Measurements from ENCODE around the gene PA2G4. TPM values are rescaled to one million over a fixed set of nuclear protein-coding genes. Genes with fewer than 3 reads are reported as not detected.
A peak's percentile ranks its signal among the peaks of the same experiment; 100 is the strongest.
"Not testable (repeated sequence)": the region's sequence is repeated elsewhere in the genome, so short reads cannot be mapped to it uniquely, and the experiment has no call there.

The PA2G4 gene
- 100 to 1,000 TPM; 106 to 108 TPM for total RNA-seq
- polyA plus RNA-seq: 100 to 1,000 TPM; 204 to 223 TPM

GRCh38 chr12:56104109-56104814 lies at the start of gene PA2G4:
Gene PA2G4 (plus strand): TSS chr12:56104559. CDS start chr12:56104738, 179 bp downstream.
- H3K9me3 ChIP-seq (ENCODE audit: control insufficient read depth in 1 of 2, low read length in 2 of 2): no peaks in the 10 kb centered on the region
- intact Hi-C loops (cut with micrococcal nuclease): loop anchor here (1.0 to 5.0 kb wide), 11 partner anchors 12 to 367 kb away; partner anchors contain the start of genes MYL6B, ORMDL2, PYM1 and RPL41
- Mint-ChIP-seq H3K9me3 (no peaks in the 10 kb centered on the region), H3K27ac (peak within 1 kb of the TSS; percentile 97 to 100 (median 98)), H3K4me3 (peak within 1 kb of the TSS; percentile 89 to 99 (median 96)), H3K4me1 (peaks cover 34 to 62% (median 47%) of the 10 kb centered on the region in 4 donors), H3K27me3 (no peaks in the 10 kb centered on the region), H3K36me3 (peaks cover 28 to 39% of the 10 kb centered on the region in 2 donors)
- CTCF ChIA-PET (ENCODE audit: partially characterized antibody): interaction anchor here (0.9 to 7.9 kb wide), 16 partner anchors 9 to 164 kb away, joined by 3 to 68 read pairs (median 7); partner anchors contain the start of genes ERBB3, ESYT1, RAB5B and RNF41
- POLR2A ChIA-PET (ENCODE audit: partially characterized antibody): interaction anchor here (0.6 to 10.8 kb wide), 44 partner anchors 9 to 583 kb away, joined by 3 to 324 read pairs (median 8); partner anchors contain the start of genes ATP5F1B, BLOC1S1, CNPY2 and COQ10A
- H3K27me3 ChIP-seq (ENCODE audit: insufficient read depth, low read length): no peaks in the 10 kb centered on the region
- peaks cover 49% of the 10 kb centered on the region for H3K4me1 ChIP-seq (ENCODE audit: insufficient read depth, low read length)
- peak within 1 kb of the TSS; percentile 62 to 90 for H3K4me3 ChIP-seq (ENCODE audit: low read length in 2 of 2)
- peak; percentile 95 to 97 (median 96) for DNase-seq
- peak within 1 kb of the TSS; percentile 82 for H3K27ac ChIP-seq (ENCODE audit: low read depth, low read length)
- peaks cover 25% of the 10 kb centered on the region for H3K36me3 ChIP-seq (ENCODE audit: insufficient read depth, low read length)

DNA sequence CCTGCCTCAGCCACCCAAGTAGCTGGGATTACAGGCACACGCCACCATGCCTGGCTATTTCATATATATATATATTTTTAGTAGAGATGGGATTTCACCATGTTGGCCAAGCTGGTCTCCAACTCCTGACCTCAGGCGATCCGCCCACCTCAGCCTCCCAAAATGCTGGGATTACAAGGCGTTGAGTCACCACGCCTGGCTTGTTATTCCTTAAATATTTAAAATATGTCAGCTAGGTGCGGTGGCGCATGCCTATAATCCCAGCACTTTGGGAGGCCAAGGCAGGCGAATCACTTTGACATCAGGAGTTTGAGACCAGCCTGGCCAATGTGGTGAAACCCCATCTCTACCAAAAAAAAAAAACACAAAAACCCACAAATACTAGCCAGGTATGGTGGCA lies 44.4 kb upstream of the PA2G4 start:
- intact Hi-C loops (cut with micrococcal nuclease): not testable (repeated sequence)

GRCh38 chr12:56061982-56062381 lies 42.4 kb upstream of the PA2G4 start:
- Mint-ChIP-seq H3K27me3 (peaks cover 0 to 2% of the 10 kb centered on the region in 2 donors), H3K4me3 (no peak overlapping the region), H3K36me3 (no peaks in the 10 kb centered on the region), H3K9me3 (peaks cover 0 to 4% (median 0%) of the 10 kb centered on the region in 8 donors), H3K4me1 (no peaks in the 10 kb centered on the region), H3K27ac (no peak overlapping the region)
- no peak for DNase-seq
- ChIA-PET POLR2A (ENCODE audit: partially characterized antibody) (no interaction called here), CTCF (ENCODE audit: partially characterized antibody) (interaction anchor here (1.2 to 2.0 kb wide), 2 partner anchors 33 to 56 kb away, joined by 3 to 7 read pairs; partner anchors contain the start of gene ZC3H10)
- intact Hi-C loops (cut with micrococcal nuclease): no loop called here
- Histone ChIP-seq H3K9me3 (ENCODE audit: control insufficient read depth in 1 of 2, low read length in 2 of 2) (no peaks in the 10 kb centered on the region), H3K4me3 (ENCODE audit: low read length in 2 of 2) (no peak overlapping the region), H3K27me3 (ENCODE audit: insufficient read depth, low read length) (no peaks in the 10 kb centered on the region), H3K27ac (ENCODE audit: low read depth, low read length) (no peak overlapping the region), H3K36me3 (ENCODE audit: insufficient read depth, low read length) (no peaks in the 10 kb centered on the region), H3K4me1 (ENCODE audit: insufficient read depth, low read length) (no peaks in the 10 kb centered on the region)

More for the DNA sequence above, 44.4 kb upstream of the PA2G4 start:
- not testable (repeated sequence) for H3K9me3 Mint-ChIP-seq; H3K4me1 Mint-ChIP-seq; H3K36me3 ChIP-seq (ENCODE audit: insufficient read depth, low read length); H3K4me3 ChIP-seq (ENCODE audit: low read length in 2 of 2); H3K27ac Mint-ChIP-seq; H3K4me3 Mint-ChIP-seq; H3K36me3 Mint-ChIP-seq; H3K4me1 ChIP-seq (ENCODE audit: insufficient read depth, low read length); DNase-seq; H3K27ac ChIP-seq (ENCODE audit: low read depth, low read length); H3K27me3 ChIP-seq (ENCODE audit: insufficient read depth, low read length); H3K27me3 Mint-ChIP-seq; H3K9me3 ChIP-seq (ENCODE audit: control insufficient read depth in 1 of 2, low read length in 2 of 2)
- ChIA-PET POLR2A (ENCODE audit: partially characterized antibody) (interaction anchor here (1.0 kb wide), 1 partner anchor 22 kb away, joined by 3 read pairs; no protein-coding TSS in a partner anchor), CTCF (ENCODE audit: partially characterized antibody) (interaction anchor here (2.0 kb wide), 1 partner anchor 31 kb away, joined by 7 read pairs; no protein-coding TSS in a partner anchor)

DNA sequence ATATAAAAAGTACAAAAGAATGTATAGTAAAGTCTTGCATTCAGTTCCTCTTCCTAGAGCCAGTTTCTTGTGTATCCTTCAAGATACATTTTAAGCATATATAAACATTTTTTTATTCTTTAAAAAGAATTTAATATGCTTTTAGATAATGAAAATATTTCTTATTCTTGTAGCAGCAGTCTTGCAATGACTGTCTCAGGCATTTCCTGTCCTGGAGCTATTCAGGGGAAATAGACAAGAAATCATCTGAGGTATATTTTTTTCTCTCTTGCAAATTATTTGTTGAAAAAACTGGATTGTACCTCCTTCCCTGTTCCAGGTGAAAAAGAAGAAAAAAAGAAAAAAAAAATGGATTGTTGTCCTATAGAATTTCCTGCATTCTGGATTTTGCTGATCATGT lies 41.4 kb upstream of the PA2G4 start:
- Mint-ChIP-seq H3K4me3 (no peak overlapping the region), H3K9me3 (peaks cover 0 to 4% (median 0%) of the 10 kb centered on the region in 8 donors), H3K4me1 (no peaks in the 10 kb centered on the region), H3K27me3 (peaks cover 0 to 2% of the 10 kb centered on the region in 2 donors), H3K27ac (peak overlapping the region in 1 of 7 donors; percentile 37), H3K36me3 (no peaks in the 10 kb centered on the region)
- H3K27ac ChIP-seq (ENCODE audit: low read depth, low read length): no peak overlapping the region
- no peaks in the 10 kb centered on the region for H3K36me3 ChIP-seq (ENCODE audit: insufficient read depth, low read length)
- H3K4me3 ChIP-seq (ENCODE audit: low read length in 2 of 2): no peak overlapping the region
- ChIA-PET CTCF (ENCODE audit: partially characterized antibody) (interaction anchor here (1.2 kb wide), 1 partner anchor 55 kb away, joined by 3 read pairs; the partner anchor contains the start of gene ZC3H10), POLR2A (ENCODE audit: partially characterized antibody) (no interaction called here)
- intact Hi-C loops (cut with micrococcal nuclease): no loop called here
- H3K9me3 ChIP-seq (ENCODE audit: control insufficient read depth in 1 of 2, low read length in 2 of 2): no peaks in the 10 kb centered on the region
- no peaks in the 10 kb centered on the region for H3K4me1 ChIP-seq (ENCODE audit: insufficient read depth, low read length)
- no peaks in the 10 kb centered on the region for H3K27me3 ChIP-seq (ENCODE audit: insufficient read depth, low read length)
- no peak for DNase-seq

- Mint-ChIP-seq H3K4me1 (no peaks in the 10 kb centered on the region), H3K27me3 (no peaks in the 10 kb centered on the region), H3K27ac (no peak overlapping the region), H3K4me3 (no peak overlapping the region), H3K36me3 (no peaks in the 10 kb centered on the region), H3K9me3 (no peaks in the 10 kb centered on the region)
- H3K4me3 ChIP-seq (ENCODE audit: low read length in 2 of 2): no peak overlapping the region
- no peak overlapping the region for H3K27ac ChIP-seq (ENCODE audit: low read depth, low read length)
- intact Hi-C loops (cut with micrococcal nuclease): no loop called here
- H3K36me3 ChIP-seq (ENCODE audit: insufficient read depth, low read length): no peaks in the 10 kb centered on the region
- H3K4me1 ChIP-seq (ENCODE audit: insufficient read depth, low read length): no peaks in the 10 kb centered on the region
- H3K27me3 ChIP-seq (ENCODE audit: insufficient read depth, low read length): no peaks in the 10 kb centered on the region
- POLR2A ChIA-PET (ENCODE audit: partially characterized antibody): interaction anchor here (0.6 kb wide), 1 partner anchor 236 kb away, joined by 3 read pairs; no protein-coding TSS in a partner anchor
- CTCF ChIA-PET (ENCODE audit: partially characterized antibody): no interaction called here
- DNase-seq: no peak
- no peaks in the 10 kb centered on the region for H3K9me3 ChIP-seq (ENCODE audit: control insufficient read depth in 1 of 2, low read length in 2 of 2)
Observed at GRCh38 chr12:56071648-56072047, 32.7 kb upstream of the PA2G4 start.

DNA sequence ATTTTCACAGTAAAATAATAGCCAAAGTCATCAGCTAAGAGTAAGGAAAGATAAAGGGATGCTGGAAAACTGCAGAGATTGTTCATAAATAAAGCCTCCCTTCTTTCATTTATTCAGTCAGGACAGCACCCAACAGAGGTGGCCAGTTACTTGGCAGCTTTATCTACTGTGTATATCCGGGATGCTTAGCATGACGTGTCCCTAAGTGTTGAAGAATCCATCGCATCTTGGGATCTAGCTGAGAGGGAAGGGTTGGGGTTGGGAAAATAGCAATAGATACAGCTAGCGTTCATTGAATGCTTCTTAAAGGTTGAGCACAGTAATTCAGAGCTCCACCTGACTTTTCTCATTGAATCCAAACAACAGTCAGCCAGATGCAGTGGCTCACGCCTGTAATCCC lies 30.0 kb upstream of the PA2G4 start:
- no peak for DNase-seq
- no peaks in the 10 kb centered on the region for H3K27me3 Mint-ChIP-seq
- Histone ChIP-seq H3K4me3 (ENCODE audit: low read length in 2 of 2) (no peak overlapping the region), H3K27me3 (ENCODE audit: insufficient read depth, low read length) (no peaks in the 10 kb centered on the region), H3K9me3 (ENCODE audit: control insufficient read depth in 1 of 2, low read length in 2 of 2) (no peaks in the 10 kb centered on the region), H3K27ac (ENCODE audit: low read depth, low read length) (no peak overlapping the region), H3K4me1 (ENCODE audit: insufficient read depth, low read length) (peaks cover 5% of the 10 kb centered on the region), H3K36me3 (ENCODE audit: insufficient read depth, low read length) (no peaks in the 10 kb centered on the region)
- ChIA-PET POLR2A (ENCODE audit: partially characterized antibody) (no interaction called here), CTCF (ENCODE audit: partially characterized antibody) (interaction anchor here (0.8 kb wide), 1 partner anchor 10 kb away, joined by 3 read pairs; no protein-coding TSS in a partner anchor)
- intact Hi-C loops (cut with micrococcal nuclease): no loop called here
- peaks cover 0 to 7% (median under 1%) of the 10 kb centered on the region in 4 donors for H3K4me1 Mint-ChIP-seq
- H3K36me3 Mint-ChIP-seq: no peaks in the 10 kb centered on the region
- H3K9me3 Mint-ChIP-seq: no peaks in the 10 kb centered on the region
- H3K4me3 Mint-ChIP-seq: no peak overlapping the region
- peak overlapping the region in 1 of 7 donors; percentile 10 for H3K27ac Mint-ChIP-seq

GRCh38 chr12:56077966-56078365 lies 26.4 kb upstream of the PA2G4 start:
- H3K9me3 Mint-ChIP-seq: not testable (repeated sequence)

More at GRCh38 chr12:56077966-56078365, 26.4 kb upstream of the PA2G4 start:
- ChIA-PET POLR2A (ENCODE audit: partially characterized antibody) (interaction anchor here (1.3 to 6.1 kb wide), 2 partner anchors 26 to 40 kb away, joined by 7 to 70 read pairs; partner anchors contain the start of genes PA2G4, RPL41 and ZC3H10), CTCF (ENCODE audit: partially characterized antibody) (interaction anchor here (0.7 to 2.0 kb wide), 5 partner anchors 25 to 80 kb away, joined by 3 to 9 read pairs (median 3); partner anchors contain the start of gene ZC3H10)
- H3K4me3 Mint-ChIP-seq: peak overlapping the region in 5 of 8 donors; percentile 5 to 80 (median 21)
- H3K9me3 ChIP-seq (ENCODE audit: control insufficient read depth in 1 of 2, low read length in 2 of 2); H3K27ac ChIP-seq (ENCODE audit: low read depth, low read length); H3K27me3 Mint-ChIP-seq; H3K4me3 ChIP-seq (ENCODE audit: low read length in 2 of 2); DNase-seq; H3K36me3 Mint-ChIP-seq; H3K27me3 ChIP-seq (ENCODE audit: insufficient read depth, low read length); H3K36me3 ChIP-seq (ENCODE audit: insufficient read depth, low read length): not testable (repeated sequence)
- H3K4me1 Mint-ChIP-seq: peaks cover 0 to 25% (median 5%) of the 10 kb centered on the region in 4 donors
- H3K27ac Mint-ChIP-seq: peak overlapping the region in 1 of 7 donors; percentile 52
- intact Hi-C loops (cut with micrococcal nuclease): loop anchor here (2.0 kb wide), 1 partner anchor 31 kb away; no protein-coding TSS in a partner anchor
- peaks cover 20% of the 10 kb centered on the region for H3K4me1 ChIP-seq (ENCODE audit: insufficient read depth, low read length)

Measured in CD4-positive, alpha-beta memory T cell (primary cell).